Measurements from ENCODE around the gene HLA-DOA. TPM values are rescaled to one million over a fixed set of nuclear protein-coding genes. Genes with fewer than 3 reads are reported as not detected.

Gene HLA-DOA
- total RNA-seq (2013; cell fraction: nucleolus; rRNA removed) = 47.7 and 47.9 TPM in 2 replicates
- total RNA-seq (2014; rRNA removed) = 99.2 and 108 TPM in 2 replicates
- 64.6 and 69.1 TPM in 2 replicates for total RNA-seq (2014; rRNA removed; fragmentation: Illumina TruSeq; extraction: Trizol)
- 73.3 and 73.5 TPM in 2 replicates for total RNA-seq (2021)
- polyA plus RNA-seq (2011; ENCODE audit: low read depth) = 45.0 TPM
- polyA plus RNA-seq (2011; rRNA removed) = 31.3 and 46.7 TPM in 2 replicates
- polyA plus RNA-seq (2011; cell fraction: cytosol; rRNA removed) = 77.6 and 86.9 TPM in 2 replicates
- 77.0 and 89.9 TPM in 2 replicates for polyA plus RNA-seq (2011; cell fraction: nucleus; rRNA removed)
- 78.7 and 83.9 TPM in 2 replicates for polyA plus RNA-seq (2012)
- 69.9 and 79.3 TPM in 2 replicates for polyA plus RNA-seq (2014; fragmentation: Illumina TruSeq; extraction: Trizol)
- polyA plus RNA-seq (2014; fragmentation: Nextera tagmentation; extraction: Ambion mirVana) = 10 to 100 TPM in 1 of 2 experiments, 1 to 10 TPM in 1; 8.8 to 21.1 TPM
- 99.8 and 104 TPM in 2 replicates for polyA plus RNA-seq (2014; rRNA removed)
- 10 to 100 TPM; 44.9 to 47.6 TPM for polyA plus RNA-seq (2016; fragmentation: Nextera tagmentation; extraction: Ambion mirVana)
- 45.5 and 61.2 TPM in 2 replicates for polyA minus RNA-seq (2011; rRNA and poly(A)+ RNA removed)
- polyA minus RNA-seq (2011; cell fraction: cytosol; rRNA and poly(A)+ RNA removed) = 40.4 and 47.3 TPM in 2 replicates
- 35.9 and 56.4 TPM in 2 replicates for polyA minus RNA-seq (2011; cell fraction: nucleus; rRNA and poly(A)+ RNA removed)
- Bru-seq, nascent RNA = percentile 94 among the genes with signal in this experiment
- BruChase-seq, experiment 1, labeled RNA remaining after a 6-hour chase = percentile 86 among the genes with signal in this experiment
- percentile 79 among the genes with signal in this experiment for BruChase-seq, experiment 2, labeled RNA remaining after a 2-hour chase
- long read RNA-seq, experiment 1, partial matches to known transcripts = 0 of 2 reads
- long read RNA-seq, experiment 1, other reads (novel, unspliced or antisense) = 0 of 2 reads
- long read RNA-seq, experiment 2, partial matches to known transcripts = 0 of 6 reads
- long read RNA-seq, experiment 2, other reads (novel, unspliced or antisense) = 4 of 6 reads

- peak within 1 kb of the TSS; percentile 100 for H3K4me3 ChIP-seq
- SMC1A ChIA-PET (ENCODE audit: uncharacterized antibody, unreplicated experiment) = interaction anchor here (0.7 to 12.9 kb wide), 21 partner anchors 9 to 240 kb away, joined by 3 to 139 read pairs (median 4); partner anchors contain the start of genes HLA-DPA1, HLA-DPB1 and TAP2
- peak within 1 kb of the TSS; percentile 70 for H3K9ac ChIP-seq (ENCODE audit: control insufficient read depth, insufficient read depth, low read length)
- 7% methylated on average over 24 of the region's 24 CpGs for WGBS (ENCODE audit: insufficient coverage, insufficient replicate concordance, low lambda C conversion rate, missing lambda C conversion rate)
- H3K27me3 ChIP-seq (replicated peaks in 1 of 2; ENCODE audit: control insufficient read depth in 2 of 2, insufficient read depth in 2 of 2, low read length in 1 of 2) = no peaks in the 10 kb centered on the region
- RAD21 ChIA-PET (ENCODE audit: unreplicated experiment) = interaction anchor here (1.0 to 3.3 kb wide), 8 partner anchors 9 to 123 kb away, joined by 3 to 15 read pairs (median 6); partner anchors contain the start of genes HLA-DMA, HLA-DPA1 and HLA-DPB1
- POLR2A ChIA-PET = interaction anchor here (0.6 to 14.8 kb wide), 15 partner anchors 11 to 156 kb away, joined by 3 to 240 read pairs (median 4); partner anchors contain the start of genes HLA-DMA, HLA-DPA1, HLA-DPB1 and TAP1
- H3K4me1 ChIP-seq (ENCODE audit: control insufficient read depth, insufficient read depth, low read length) = peaks cover 15% of the 10 kb centered on the region
- H2AFZ ChIP-seq (ENCODE audit: control insufficient read depth, low read depth, low read length) = peak within 1 kb of the TSS; percentile 83
- H4K20me1 ChIP-seq (ENCODE audit: control insufficient read depth, insufficient read depth) = no peaks in the 10 kb centered on the region
- in situ Hi-C loops (cut with MboI) = no loop called here
- peaks cover 5 to 7% of the 10 kb centered on the region in 2 experiments; a peak in 3 of 4 replicates for H3K36me3 ChIP-seq (ENCODE audit: control insufficient read depth in 2 of 2, insufficient read depth in 2 of 2, low read length in 1 of 2)
- FAIRE-seq (peak; percentile 100), DNase-seq (ENCODE audit: low read depth, low spot score) (peak; percentile 75), ATAC-seq (peak; percentile 98)
- peak within 1 kb of the TSS; percentile 75 for H3K27ac ChIP-seq (ENCODE audit: control insufficient read depth, insufficient read depth)
- BruUV-seq (replicated peaks) = TSS peak; percentile 81
- peak within 1 kb of the TSS; percentile 89 for H3K4me2 ChIP-seq (ENCODE audit: control insufficient read depth, insufficient read depth)
- intact Hi-C loops (cut with micrococcal nuclease; ENCODE audit: unreplicated experiment) = no loop called here
- CTCF ChIA-PET = interaction anchor here (1.0 to 12.3 kb wide), 16 partner anchors 8 to 239 kb away, joined by 3 to 281 read pairs (median 6); partner anchors contain the start of gene HLA-DPB1
- no peaks in the 10 kb centered on the region for H3K9me3 ChIP-seq (replicated peaks; ENCODE audit: control insufficient read depth, insufficient read depth, low read length)
- H3K79me2 ChIP-seq (ENCODE audit: control insufficient read depth, insufficient read depth, low read length) = peaks cover 16% of the 10 kb centered on the region
- TF ChIP-seq SREBF1 (IDR thresholded peaks at IDR 0.05; ENCODE audit: low read length) (no peak), EED (IDR thresholded peaks at IDR 0.05; ENCODE audit: low read depth) (peak; percentile 55), NR2F1 (conservative IDR thresholded peaks at IDR 0.05) (peak; percentile 65), YY1 (IDR thresholded peaks at IDR 0.05; ENCODE audit: low read depth, low read length) (peak; percentile 85), NFYB (IDR thresholded peaks at IDR 0.05; ENCODE audit: insufficient read depth, low read depth, low read length) (peak; percentile 43; the same call in 1 of the 2 replicates), POLR2AphosphoS2 (IDR thresholded peaks at IDR 0.05; ENCODE audit: low read depth, low read length) (peak; percentile 90), RELB (IDR thresholded peaks at IDR 0.05; ENCODE audit: low read depth) (peak; percentile 56; the same call in 1 of the 2 replicates), DPF2 (IDR thresholded peaks at IDR 0.05) (0 out of 2 replicates have a peak, but pooled peaks have one; percentile 20), POU2F2 (IDR thresholded peaks at IDR 0.05; ENCODE audit: borderline replicate concordance, low read depth, low read length) (peak; percentile 74; the same call in 2 of the 3 replicates), ZNF207 (IDR thresholded peaks at IDR 0.05; ENCODE audit: borderline replicate concordance) (0 out of 2 replicates have a peak, but pooled peaks have one; percentile 31), NBN (IDR thresholded peaks at IDR 0.05) (peak; percentile 80), MTA2 (IDR thresholded peaks at IDR 0.05; ENCODE audit: low read depth) (peak; percentile 32; the same call in 1 of the 2 replicates), CHD2 (IDR thresholded peaks at IDR 0.05; ENCODE audit: borderline replicate concordance, low read depth, low read length) (peak; percentile 45; the same call in 1 of the 2 replicates), CREM (IDR thresholded peaks at IDR 0.05; ENCODE audit: low read depth) (peak; percentile 92), TAF1 (IDR thresholded peaks at IDR 0.05; ENCODE audit: borderline replicate concordance, low read depth, low read length) (peak; percentile 84; the same call in 1 of the 2 replicates), MLLT1 (IDR thresholded peaks at IDR 0.05) (peak; percentile 99)
Measured at GRCh38 chr6:33008944-33009861, at the start of gene HLA-DOA. HLA-DOA (minus strand) TSS chr6:33009591.
